Activated CD4-positive, alpha-beta T cell treated with anti-CD3 and anti-CD28 coated beads for 36 hours (primary cell): ENCODE data around the gene CHN1. TPM values are rescaled to one million over a fixed set of nuclear protein-coding genes. Genes with fewer than 3 reads are reported as not detected.

Experiments used
- ATAC-seq: fragments of 200-7000 bp; cut with Tn5 transposase; one replicate; pipeline ENCODE4 v1.10.0; 2021; ENCODE audit warnings: mild to moderate bottlenecking, moderate library complexity
- CTCF ChIA-PET: fragments of 350-600 bp; sonication (Branson Sonifier 250); formaldehyde crosslinking; loops from one replicate; lab custom pipeline; 2021; ENCODE audit warnings: antibody characterized with exemption; lab: Charles Lee
- POLR2A ChIA-PET: fragments of 350-600 bp; sonication (Branson Sonifier 250); formaldehyde crosslinking; loops from one replicate; lab custom pipeline; 2021; ENCODE audit warnings: antibody characterized with exemption, inconsistent platforms; lab: Charles Lee
- DNase-seq: peaks from one replicate; pipeline ENCODE4 v3.0.0-alpha.2; 2020
- H3K27ac Mint-ChIP-seq: one replicate; pipeline ENCODE4 v1.8.0; 2021; ENCODE audit warnings: mixed read lengths
- H3K27me3 Mint-ChIP-seq: one replicate; pipeline ENCODE4 v1.8.0; 2021; ENCODE audit warnings: mixed read lengths
- H3K36me3 Mint-ChIP-seq: one replicate; pipeline ENCODE4 v1.8.0; 2021; ENCODE audit warnings: low read depth, mixed read lengths
- H3K4me1 Mint-ChIP-seq: one replicate; pipeline ENCODE4 v1.8.0; 2021; ENCODE audit warnings: mixed read lengths
- H3K4me3 Mint-ChIP-seq: one replicate; pipeline ENCODE4 v1.8.0; 2021; ENCODE audit warnings: mild to moderate bottlenecking, moderate library complexity, mixed read lengths
- H3K9me3 Mint-ChIP-seq: one replicate; pipeline ENCODE4 v1.8.0; 2021; ENCODE audit warnings: low read depth, mixed read lengths
- intact Hi-C, 2 experiments: fragments of 100-400 bp; cut with DNase I in 1 of 2; cut with micrococcal nuclease in 1 of 2; formaldehyde crosslinking; loops; one replicate each; pipeline versions ENCODE4 v1.14.2 to v1.15.1; 2022 to 2024; cut with DNase I, micrococcal nuclease
- total RNA-seq, 2 experiments: library from RNA; stranded (reverse); gene quantifications; one replicate each; pipeline ENCODE4 v1.2.3, GENCODE V29; 2021

CHN1 gene
- total RNA-seq, 2 experiments from 2014 or later, result 3.8 TPM

GRCh38 chr2:174963437-174964400 is 41.5 kb downstream of the CHN1 start:
- no peaks in the 10 kb centered on the region for H3K9me3 Mint-ChIP-seq
- DNase-seq (no peak), ATAC-seq (no peak)
- no peaks in the 10 kb centered on the region for H3K27me3 Mint-ChIP-seq
- no peaks in the 10 kb centered on the region for H3K36me3 Mint-ChIP-seq
- intact Hi-C loops, result no loop called here
- CTCF ChIA-PET, result no interaction called here
- peaks cover 10% of the 10 kb centered on the region for H3K4me1 Mint-ChIP-seq
- POLR2A ChIA-PET, result no interaction called here
- H3K4me3 Mint-ChIP-seq, result no peak overlapping the region
- no peak overlapping the region for H3K27ac Mint-ChIP-seq

- intact Hi-C loops, result no loop called here
- ATAC-seq (no peak), DNase-seq (no peak)
- no peaks in the 10 kb centered on the region for H3K9me3 Mint-ChIP-seq
- H3K4me3 Mint-ChIP-seq, result no peak overlapping the region
- H3K27me3 Mint-ChIP-seq, result peaks cover 1% of the 10 kb centered on the region
- CTCF ChIA-PET, result interaction anchor here (0.5 kb wide), 1 partner anchor 497 kb away, joined by 4 read pairs; no protein-coding TSS in a partner anchor
- H3K27ac Mint-ChIP-seq, result no peak overlapping the region
- H3K36me3 Mint-ChIP-seq, result no peaks in the 10 kb centered on the region
- peaks cover 3% of the 10 kb centered on the region for H3K4me1 Mint-ChIP-seq
- POLR2A ChIA-PET, result no interaction called here
Measured at GRCh38 chr2:174959787-174960186, 45.4 kb downstream of the CHN1 start.

- ATAC-seq (no peak), DNase-seq (no peak)
- Mint-ChIP-seq H3K4me3 (no peak overlapping the region), H3K27ac (no peak overlapping the region), H3K36me3 (no peaks in the 10 kb centered on the region), H3K4me1 (peaks cover 3% of the 10 kb centered on the region), H3K9me3 (no peaks in the 10 kb centered on the region), H3K27me3 (peaks cover 14% of the 10 kb centered on the region)
- intact Hi-C loops, result no loop called here
- ChIA-PET CTCF (no interaction called here), POLR2A (no interaction called here)
Measured at GRCh38 chr2:174957050-174957449, 48.1 kb downstream of the CHN1 start.

DNA sequence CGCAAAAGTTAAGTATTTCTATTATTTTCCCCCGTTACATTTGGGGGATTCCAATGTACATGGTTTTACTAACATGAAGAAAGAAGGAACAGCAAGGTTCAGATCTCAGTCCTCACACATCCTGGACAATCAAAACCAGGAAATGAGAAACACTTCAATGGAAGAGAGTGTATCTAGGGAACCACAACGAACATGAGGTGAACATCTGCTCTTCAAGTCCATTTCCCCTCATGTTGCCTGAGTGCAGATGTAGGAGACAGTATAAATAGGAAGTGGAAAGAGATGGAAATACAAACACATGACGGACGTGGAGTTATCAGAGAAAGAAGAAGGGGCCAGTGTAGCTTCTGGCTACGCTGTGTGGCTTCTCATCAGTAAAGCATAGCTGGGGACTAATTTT is 52.6 kb downstream of the CHN1 start:
- Mint-ChIP-seq H3K4me1 (no peaks in the 10 kb centered on the region), H3K4me3 (no peak overlapping the region), H3K36me3 (no peaks in the 10 kb centered on the region), H3K9me3 (no peaks in the 10 kb centered on the region), H3K27me3 (peaks cover 16% of the 10 kb centered on the region), H3K27ac (no peak overlapping the region)
- CTCF ChIA-PET, result interaction anchor here (0.6 to 0.9 kb wide), 2 partner anchors 9 to 181 kb away, joined by 3 read pairs; no protein-coding TSS in a partner anchor
- intact Hi-C loops, result no loop called here
- POLR2A ChIA-PET, result no interaction called here
- ATAC-seq, result no peak
- no peak for DNase-seq

DNA sequence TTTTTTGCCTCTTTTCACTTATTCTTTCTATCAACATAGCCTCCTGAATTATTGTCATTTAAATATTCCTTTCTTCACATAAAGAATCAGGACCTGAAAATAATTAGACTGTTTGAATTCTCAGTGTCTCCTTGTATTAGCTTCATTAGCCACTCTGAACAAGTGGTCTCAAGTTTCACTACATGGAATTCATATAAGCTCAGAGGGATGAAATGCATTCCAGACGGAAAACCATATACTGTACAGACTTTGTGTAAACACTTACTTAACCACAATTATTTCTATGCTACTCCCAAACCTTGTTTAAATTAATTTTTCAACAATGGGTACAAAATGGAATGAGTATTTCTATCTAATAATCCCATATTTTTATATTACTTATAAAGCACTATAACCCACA is 53.4 kb downstream of the CHN1 start:
- peaks cover 16% of the 10 kb centered on the region for H3K27me3 Mint-ChIP-seq
- H3K36me3 Mint-ChIP-seq, result no peaks in the 10 kb centered on the region
- no peaks in the 10 kb centered on the region for H3K9me3 Mint-ChIP-seq
- no peak overlapping the region for H3K4me3 Mint-ChIP-seq
- no peaks in the 10 kb centered on the region for H3K4me1 Mint-ChIP-seq
- intact Hi-C loops, result no loop called here
- ATAC-seq (no peak), DNase-seq (no peak)
- no peak overlapping the region for H3K27ac Mint-ChIP-seq
- ChIA-PET POLR2A (no interaction called here), CTCF (interaction anchor here (0.7 kb wide), 1 partner anchor 134 kb away, joined by 3 read pairs; no protein-coding TSS in a partner anchor)

GRCh38 chr2:174949988-174950687 is 55.0 kb downstream of the CHN1 start:
- H3K27ac Mint-ChIP-seq, result no peak overlapping the region
- no peaks in the 10 kb centered on the region for H3K4me1 Mint-ChIP-seq
- H3K36me3 Mint-ChIP-seq, result no peaks in the 10 kb centered on the region
- CTCF ChIA-PET, result interaction anchor here (2.5 kb wide), 1 partner anchor 20 kb away, joined by 7 read pairs; no protein-coding TSS in a partner anchor
- intact Hi-C loops, result no loop called here
- DNase-seq, result no peak
- no peaks in the 10 kb centered on the region for H3K9me3 Mint-ChIP-seq
- peaks cover 15% of the 10 kb centered on the region for H3K27me3 Mint-ChIP-seq
- ATAC-seq, result no peak
- POLR2A ChIA-PET, result no interaction called here
- no peak overlapping the region for H3K4me3 Mint-ChIP-seq

DNA sequence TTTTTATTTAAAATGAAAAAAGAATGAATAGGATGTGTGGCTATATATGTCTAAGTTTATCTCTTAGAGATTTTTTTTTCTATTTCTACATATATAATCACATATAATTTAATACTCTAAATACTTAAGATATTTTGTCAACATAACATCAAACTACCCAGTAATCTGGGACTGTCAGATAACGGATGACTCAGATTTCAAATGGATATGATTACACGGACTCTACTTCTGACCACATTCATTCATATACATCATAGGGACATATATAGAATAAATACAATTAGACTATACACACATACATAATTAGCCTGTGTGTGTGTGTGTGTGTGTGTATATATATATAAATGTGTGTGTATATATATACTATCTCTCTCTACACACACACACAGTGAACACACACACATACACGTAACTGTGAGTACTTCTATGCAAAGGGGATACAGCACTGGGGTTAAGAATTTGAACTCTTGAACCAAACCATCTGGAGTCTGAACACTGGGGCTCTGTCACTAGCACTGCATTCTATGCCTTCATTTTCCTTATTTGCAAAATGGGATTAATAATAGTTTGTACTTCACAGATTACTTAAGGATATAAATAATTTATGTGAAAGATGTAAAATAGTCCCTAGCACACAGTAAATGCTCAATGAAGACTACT is 59.5 kb downstream of the CHN1 start:
- Mint-ChIP-seq H3K4me3 (no peak overlapping the region), H3K27ac (no peak overlapping the region), H3K36me3 (no peaks in the 10 kb centered on the region), H3K9me3 (no peaks in the 10 kb centered on the region), H3K4me1 (no peaks in the 10 kb centered on the region), H3K27me3 (peaks cover 3% of the 10 kb centered on the region)
- DNase-seq (no peak), ATAC-seq (no peak)
- CTCF ChIA-PET, result no interaction called here
- POLR2A ChIA-PET, result no interaction called here
- intact Hi-C loops, result no loop called here

- POLR2A ChIA-PET, result no interaction called here
- DNase-seq (no peak), ATAC-seq (no peak)
- CTCF ChIA-PET, result interaction anchor here (1.5 kb wide), 1 partner anchor 22 kb away, joined by 3 read pairs; no protein-coding TSS in a partner anchor
- Mint-ChIP-seq H3K36me3 (no peaks in the 10 kb centered on the region), H3K4me1 (no peaks in the 10 kb centered on the region), H3K27ac (no peak overlapping the region), H3K4me3 (no peak overlapping the region), H3K27me3 (no peaks in the 10 kb centered on the region), H3K9me3 (no peaks in the 10 kb centered on the region)
- intact Hi-C loops, result no loop called here
Measured at GRCh38 chr2:174939046-174939445, 66.1 kb downstream of the CHN1 start.

DNA sequence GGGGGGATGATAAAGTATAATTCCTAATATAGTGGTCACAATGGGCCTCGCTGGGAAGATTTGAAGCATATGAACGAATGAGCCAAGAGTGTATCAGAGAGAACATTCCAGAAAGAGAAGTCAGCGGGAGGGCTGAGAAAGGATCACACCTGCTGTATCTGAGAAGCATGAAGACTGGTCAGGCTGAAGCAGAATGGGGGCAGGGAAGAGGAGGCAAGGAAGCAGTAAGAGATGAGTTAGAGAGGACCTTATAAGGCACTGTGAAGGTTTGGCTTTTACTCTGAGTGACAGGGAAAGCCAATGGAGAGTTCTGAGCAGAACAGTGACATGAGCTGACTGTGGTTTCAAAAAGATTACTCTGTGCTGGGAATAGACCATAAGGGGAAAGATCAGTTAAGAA is 73.5 kb downstream of the CHN1 start:
- H3K4me3 Mint-ChIP-seq, result no peak overlapping the region
- no peak overlapping the region for H3K27ac Mint-ChIP-seq
- ATAC-seq (no peak), DNase-seq (no peak)
- H3K36me3 Mint-ChIP-seq, result no peaks in the 10 kb centered on the region
- ChIA-PET CTCF (interaction anchor here (0.6 to 0.7 kb wide), 2 partner anchors 11 to 13 kb away, joined by 3 to 4 read pairs; no protein-coding TSS in a partner anchor), POLR2A (no interaction called here)
- no peaks in the 10 kb centered on the region for H3K4me1 Mint-ChIP-seq
- H3K27me3 Mint-ChIP-seq, result no peaks in the 10 kb centered on the region
- no peaks in the 10 kb centered on the region for H3K9me3 Mint-ChIP-seq
- intact Hi-C loops, result no loop called here

DNA sequence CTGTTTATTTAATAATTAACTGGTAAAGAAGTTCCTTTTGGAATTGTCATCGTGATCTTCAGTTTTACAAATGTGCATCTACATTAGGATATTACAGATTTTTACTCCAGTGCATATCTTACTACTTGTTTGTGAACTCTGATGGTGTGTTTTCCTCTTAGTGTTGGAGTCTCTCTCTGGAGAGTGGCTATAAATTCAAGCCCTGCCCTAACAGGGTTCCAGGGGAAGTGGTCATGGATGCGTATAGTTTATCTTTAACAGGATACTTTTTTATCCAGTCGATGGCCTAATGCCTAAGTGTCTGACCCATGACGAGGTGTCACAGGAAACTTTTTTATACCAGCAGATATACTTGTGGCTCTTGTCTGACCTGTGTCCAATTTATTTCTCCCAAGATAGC is 75.4 kb downstream of the CHN1 start:
- no peak overlapping the region for H3K27ac Mint-ChIP-seq
- no peaks in the 10 kb centered on the region for H3K4me1 Mint-ChIP-seq
- no peak for ATAC-seq
- DNase-seq, result no peak
- ChIA-PET CTCF (interaction anchor here (0.7 kb wide), 1 partner anchor 32 kb away, joined by 3 read pairs; no protein-coding TSS in a partner anchor), POLR2A (no interaction called here)
- no peaks in the 10 kb centered on the region for H3K27me3 Mint-ChIP-seq
- no peaks in the 10 kb centered on the region for H3K36me3 Mint-ChIP-seq
- no peaks in the 10 kb centered on the region for H3K9me3 Mint-ChIP-seq
- H3K4me3 Mint-ChIP-seq, result no peak overlapping the region
- intact Hi-C loops, result no loop called here

DNA sequence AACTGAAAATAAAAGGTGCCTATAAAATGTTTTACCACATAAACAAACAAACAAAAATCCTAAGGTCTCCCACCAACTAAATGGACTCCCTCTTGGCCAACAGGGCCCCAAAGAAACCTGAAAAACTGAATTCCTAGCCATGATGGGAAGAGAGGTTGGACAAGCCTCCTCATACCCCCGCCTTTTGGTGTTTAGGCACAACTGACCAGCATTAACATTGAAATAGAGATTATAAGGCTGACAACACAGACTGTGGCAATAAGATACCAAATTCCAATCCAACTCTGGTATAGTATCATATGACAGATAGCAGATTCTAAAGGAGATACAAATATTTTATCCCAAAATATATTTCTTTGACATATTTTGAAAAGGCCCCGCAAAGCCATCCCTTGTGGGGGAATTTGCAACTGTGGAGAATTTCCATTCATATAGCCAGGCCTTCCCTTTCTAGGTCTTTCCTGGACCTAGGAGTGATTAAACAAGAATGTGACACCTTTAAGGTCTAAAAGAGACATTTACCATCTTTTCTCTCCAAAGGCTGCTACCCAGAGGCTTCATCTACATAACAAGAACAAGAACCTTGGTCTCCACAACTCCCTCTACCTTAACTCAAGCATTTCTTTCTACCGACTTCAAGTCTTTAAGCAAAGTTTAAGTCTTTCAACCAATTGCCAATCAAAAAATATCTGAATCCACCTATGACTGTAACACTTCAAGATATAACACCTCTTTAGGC is 80.0 kb downstream of the CHN1 start:
- peaks cover 2% of the 10 kb centered on the region for H3K9me3 Mint-ChIP-seq
- intact Hi-C loops, result no loop called here
- no peak overlapping the region for H3K27ac Mint-ChIP-seq
- no peaks in the 10 kb centered on the region for H3K4me1 Mint-ChIP-seq
- ChIA-PET POLR2A (no interaction called here), CTCF (no interaction called here)
- DNase-seq (no peak), ATAC-seq (no peak)
- no peaks in the 10 kb centered on the region for H3K36me3 Mint-ChIP-seq
- H3K4me3 Mint-ChIP-seq, result no peak overlapping the region
- H3K27me3 Mint-ChIP-seq, result no peaks in the 10 kb centered on the region
